ENCODE data around the gene ZDHHC20.
A peak's percentile ranks its signal among the peaks of the same experiment; 100 is the strongest.

Gene ZDHHC20

DNA sequence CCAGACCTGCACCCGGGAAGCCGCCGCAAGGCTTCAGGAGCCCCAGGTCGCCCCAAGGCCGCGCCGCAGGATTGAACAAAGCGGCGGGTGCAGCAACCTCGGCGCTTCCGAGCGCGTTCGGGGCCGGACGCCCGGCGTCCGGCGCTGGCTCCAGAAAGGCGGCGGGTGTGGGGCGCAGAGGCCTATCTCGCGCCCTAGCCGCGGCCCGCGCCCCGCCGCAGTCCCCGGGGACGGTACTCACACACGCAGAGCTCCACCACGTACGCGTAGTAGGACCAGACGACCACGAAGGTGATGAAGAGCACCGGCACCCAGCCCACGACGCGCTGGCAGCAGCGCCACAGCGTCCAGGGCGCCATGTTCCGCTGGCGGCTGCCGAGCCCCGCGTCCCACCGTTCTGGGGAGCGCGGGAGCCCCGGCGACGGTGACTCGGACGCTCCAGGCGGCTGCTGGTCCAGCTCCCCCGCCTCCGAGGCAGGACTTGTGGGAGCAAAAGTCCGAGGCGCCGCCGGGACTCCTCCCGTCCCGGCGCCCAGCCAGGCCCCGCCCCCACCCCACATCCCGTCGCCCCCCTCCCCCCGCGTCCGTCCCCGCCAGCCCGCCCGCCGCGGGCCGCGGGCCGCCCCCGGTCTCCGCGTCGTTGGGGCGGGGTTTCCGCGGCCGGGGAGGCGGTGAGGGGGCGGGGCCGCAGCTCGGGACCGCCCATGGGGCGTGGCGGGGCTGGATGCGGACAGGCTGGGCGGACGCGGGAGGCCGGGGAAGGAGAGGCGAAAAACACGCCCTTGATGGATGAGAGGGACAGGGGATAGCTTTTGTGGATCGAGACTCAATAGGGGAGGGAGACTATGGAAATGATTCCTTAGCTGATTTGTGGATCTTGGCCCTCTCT, at the start of gene ZDHHC20:
Gene ZDHHC20, minus strand, starts transcription at position 491 of the 889 bp plus-strand sequence. Its CDS starts 132 bp downstream, at position 359.
- peak; percentile 91 for DNase-seq

GRCh38 chr13:21504379-21504778, 45.3 kb upstream of the ZDHHC20 start:
- no peak for DNase-seq

DNA sequence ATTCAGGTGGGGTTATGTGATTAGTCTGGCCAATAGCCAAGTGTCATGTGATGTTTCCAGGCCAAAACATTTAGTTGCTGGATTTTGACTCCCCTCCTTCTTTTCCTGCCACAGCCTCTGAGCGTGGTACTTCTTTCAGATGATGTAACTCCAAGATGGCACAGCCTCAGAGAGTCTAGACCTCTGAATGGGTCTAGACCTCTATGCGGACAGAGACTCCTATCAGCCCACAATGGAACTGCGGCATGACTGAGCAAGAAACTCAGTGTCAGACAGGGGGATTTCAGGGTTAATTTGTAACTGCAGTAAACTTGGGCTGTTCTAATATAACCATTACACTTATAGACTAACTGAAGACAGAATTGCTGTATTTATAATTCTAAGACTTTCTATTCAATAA, 42.6 kb upstream of the ZDHHC20 start:
- no peak for DNase-seq

DNA sequence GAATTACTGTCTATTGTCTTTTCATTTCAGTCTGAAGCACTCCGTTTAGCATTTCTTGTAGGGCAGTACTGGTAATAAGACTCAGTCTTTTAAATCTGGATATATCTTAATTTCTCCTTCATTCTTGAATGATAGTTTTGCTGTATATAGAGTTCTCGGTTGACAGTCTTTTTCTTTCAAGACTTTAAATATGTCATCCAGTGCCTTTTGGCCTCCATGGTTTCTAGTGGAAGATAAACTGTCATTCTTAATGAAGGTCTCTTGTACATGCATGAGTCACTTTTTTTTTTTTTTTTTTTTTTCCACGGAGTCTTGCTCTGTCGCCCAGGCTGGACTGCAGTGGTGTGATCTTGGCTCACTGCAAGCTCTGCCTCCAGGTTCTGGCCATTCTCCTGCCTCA, 27.2 kb upstream of the ZDHHC20 start:
- DNase-seq: no peak

GRCh38 chr13:21483748-21484147, 24.6 kb upstream of the ZDHHC20 start:
- no peak for DNase-seq

GRCh38 chr13:21481359-21481758, 22.3 kb upstream of the ZDHHC20 start:
- no peak for DNase-seq

- peak; percentile 39 for DNase-seq
Measured at GRCh38 chr13:21478881-21479808, 20.0 kb upstream of the ZDHHC20 start.

DNA sequence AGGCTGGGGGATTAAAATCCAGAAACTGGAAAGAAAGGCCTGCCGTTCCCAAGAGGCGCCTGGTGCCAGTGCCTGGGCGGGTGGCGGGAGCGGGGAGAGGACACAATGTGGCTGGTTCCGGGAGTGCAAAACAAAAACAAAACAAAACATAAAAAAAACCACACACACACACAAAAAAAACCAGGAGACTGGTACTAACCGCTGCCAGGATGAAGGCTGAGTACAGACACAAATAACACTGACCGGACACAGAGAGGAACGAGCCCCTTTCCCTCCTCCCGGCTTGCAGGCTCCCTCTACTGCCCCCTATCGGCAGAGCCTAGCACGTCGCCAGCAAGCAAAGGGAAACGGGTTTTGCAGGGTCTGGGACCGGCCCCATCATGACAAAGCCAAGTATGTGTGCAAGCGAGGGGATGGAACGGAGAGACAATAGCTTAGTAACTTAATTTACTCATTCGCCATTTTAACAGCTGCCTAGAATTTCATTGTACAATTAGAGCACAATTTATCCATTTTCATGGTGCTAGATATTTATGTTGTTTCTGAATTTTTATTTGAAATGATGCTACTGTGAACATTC, 17.9 kb upstream of the ZDHHC20 start:
- peak; percentile 90 for DNase-seq

- DNase-seq: no peak
Measured at GRCh38 chr13:21475115-21475514, 16.0 kb upstream of the ZDHHC20 start.

- DNase-seq: no peak
Measured at GRCh38 chr13:21470785-21471184, 11.7 kb upstream of the ZDHHC20 start.

GRCh38 chr13:21466527-21466926, 7.4 kb upstream of the ZDHHC20 start:
- DNase-seq: no peak

- DNase-seq: no peak
Measured at GRCh38 chr13:21465710-21466160, 6.6 kb upstream of the ZDHHC20 start.

GRCh38 chr13:21463424-21463823, 4.3 kb upstream of the ZDHHC20 start:
- no peak for DNase-seq

- DNase-seq: no peak
Measured at GRCh38 chr13:21461131-21461530, 2.0 kb upstream of the ZDHHC20 start.

GRCh38 chr13:21458451-21458812, 671 bp downstream of the ZDHHC20 start:
- DNase-seq: peak; percentile 68

- DNase-seq: no peak
Measured at GRCh38 chr13:21453387-21454081, 5.6 kb downstream of the ZDHHC20 start.

- no peak for DNase-seq
Measured at GRCh38 chr13:21450936-21451335, 8.2 kb downstream of the ZDHHC20 start.

DNA sequence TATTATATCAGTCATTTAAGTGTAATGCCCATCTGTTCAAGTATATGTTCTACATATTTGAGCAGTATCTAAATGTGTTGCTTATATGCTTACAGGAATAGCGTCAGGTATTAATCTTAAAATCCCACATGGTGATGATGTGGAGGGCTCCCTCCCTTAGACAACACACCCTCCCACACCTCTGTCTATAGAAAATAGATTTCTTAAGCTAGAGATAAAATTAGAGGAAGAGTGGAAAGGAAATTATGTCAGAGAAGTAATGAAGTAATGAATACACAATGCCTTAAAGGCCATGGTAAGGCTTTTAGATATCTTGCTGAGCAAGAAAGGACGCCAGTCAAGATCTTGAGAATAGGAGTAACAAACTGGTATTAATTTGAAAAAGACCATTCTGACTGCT, 12.4 kb downstream of the ZDHHC20 start:
- no peak for DNase-seq

DNA sequence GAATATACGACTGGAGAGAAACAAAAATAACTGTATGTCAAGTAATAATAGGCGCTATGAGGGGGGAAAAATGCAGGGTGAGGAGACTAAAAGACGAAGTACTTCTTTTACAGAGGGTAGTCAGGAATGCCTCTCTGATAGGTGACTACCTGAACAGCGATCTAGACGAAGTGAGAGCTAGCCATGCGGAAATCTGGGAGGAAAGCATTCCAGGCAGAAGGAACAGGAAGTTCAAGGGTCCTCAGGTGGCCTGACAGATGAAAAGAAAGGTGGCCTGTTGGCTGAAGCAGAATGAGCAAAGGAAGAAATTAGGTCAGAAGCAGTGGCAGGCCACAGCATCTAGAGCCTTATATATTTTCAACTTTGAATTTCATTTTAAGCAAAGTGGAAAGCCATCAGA, 13.3 kb downstream of the ZDHHC20 start:
- no peak for DNase-seq

DNA sequence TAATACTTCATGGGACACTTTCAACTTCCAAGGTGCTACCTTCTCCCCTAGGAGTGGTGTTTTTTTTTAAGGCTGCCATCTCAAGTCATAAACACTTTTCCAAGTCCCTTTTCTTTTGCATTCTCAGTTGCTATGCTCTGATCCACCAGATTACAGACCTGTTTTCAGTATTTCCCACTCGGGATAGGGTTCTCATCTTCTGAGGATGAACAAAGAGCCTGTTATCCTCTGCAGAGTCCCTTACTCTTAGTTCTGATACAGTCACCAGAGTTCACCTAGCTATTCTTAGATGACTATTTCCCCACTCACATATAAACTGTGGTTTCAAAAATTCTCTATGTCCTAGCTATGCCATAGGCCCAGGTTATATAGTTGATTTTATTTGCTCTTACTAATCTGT, 15.9 kb downstream of the ZDHHC20 start:
- no peak for DNase-seq

- DNase-seq: no peak
Measured at GRCh38 chr13:21436582-21436981, 22.5 kb downstream of the ZDHHC20 start.

- DNase-seq: peak; percentile 45
Measured at GRCh38 chr13:21435687-21436151, 23.4 kb downstream of the ZDHHC20 start.

DNA sequence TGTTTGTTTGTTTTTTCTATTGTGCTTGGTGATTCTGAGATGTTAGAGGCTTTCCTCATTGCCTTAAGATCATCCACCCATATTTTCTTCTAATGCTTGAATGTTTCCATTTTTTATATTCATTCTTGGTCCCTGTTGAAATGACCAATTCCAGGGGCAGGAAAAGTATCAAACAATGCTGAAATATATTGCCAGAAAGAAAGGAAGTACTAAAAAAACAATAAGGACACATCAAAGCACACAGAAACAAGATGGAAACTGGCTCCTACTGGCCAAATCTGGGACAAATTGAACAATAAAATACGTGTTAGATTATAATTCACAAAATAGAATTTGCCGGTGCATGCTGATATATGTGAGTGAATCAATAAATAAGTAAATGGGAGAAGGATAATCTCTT, 23.9 kb downstream of the ZDHHC20 start:
- DNase-seq: no peak
